Activated gamma-delta T cell treated with Interleukin-2 at 50 U/mL for 16 hours (primary cell): ENCODE data around the gene EXPH5.
"Not testable (repeated sequence)": the region's sequence is repeated elsewhere in the genome, so short reads cannot be mapped to it uniquely, and the experiment has no call there.

ENCODE experiments used
- DNase-seq: peaks from one replicate; pipeline ENCODE4 v3.0.0-alpha.2; 2020

The EXPH5 gene

DNA sequence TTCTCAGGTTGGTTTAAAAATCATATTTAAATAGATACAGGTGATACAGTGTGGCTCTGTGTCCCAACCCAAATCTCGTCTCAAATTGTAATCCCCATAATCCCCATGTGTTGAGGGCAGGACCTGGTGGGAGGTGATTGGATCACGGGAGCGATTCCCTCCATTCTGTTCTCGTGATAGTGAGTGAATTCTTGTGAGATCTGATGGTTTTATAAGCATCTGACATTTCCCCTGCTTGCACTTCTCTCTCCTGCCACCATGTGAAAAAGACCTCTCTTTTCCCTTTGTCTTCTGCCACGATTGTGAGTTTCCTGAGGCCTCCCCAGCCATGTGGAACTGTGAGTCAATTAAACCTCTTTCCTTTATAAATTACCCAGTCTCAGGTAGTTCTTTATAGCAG is 9.2 kb upstream of the EXPH5 start:
- not testable (repeated sequence) for DNase-seq

DNA sequence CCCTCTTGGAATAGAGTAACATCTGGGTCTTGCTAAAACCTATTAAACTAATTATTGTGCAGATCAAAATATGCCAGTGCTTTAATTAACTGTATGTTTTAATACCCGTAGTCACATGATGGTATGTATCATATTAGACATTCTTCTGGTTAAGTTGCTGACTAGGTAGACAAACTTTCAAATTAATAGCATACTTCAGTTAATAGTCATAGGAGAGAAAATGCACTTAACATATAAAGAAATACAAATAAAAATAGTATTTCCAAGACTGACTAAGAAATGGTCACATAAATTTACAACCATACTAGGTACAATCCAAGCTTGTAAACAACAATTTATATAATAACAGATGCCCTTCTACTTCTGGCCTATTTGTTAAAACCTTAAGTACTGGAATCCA is 7.6 kb upstream of the EXPH5 start:
- no peak for DNase-seq

DNA sequence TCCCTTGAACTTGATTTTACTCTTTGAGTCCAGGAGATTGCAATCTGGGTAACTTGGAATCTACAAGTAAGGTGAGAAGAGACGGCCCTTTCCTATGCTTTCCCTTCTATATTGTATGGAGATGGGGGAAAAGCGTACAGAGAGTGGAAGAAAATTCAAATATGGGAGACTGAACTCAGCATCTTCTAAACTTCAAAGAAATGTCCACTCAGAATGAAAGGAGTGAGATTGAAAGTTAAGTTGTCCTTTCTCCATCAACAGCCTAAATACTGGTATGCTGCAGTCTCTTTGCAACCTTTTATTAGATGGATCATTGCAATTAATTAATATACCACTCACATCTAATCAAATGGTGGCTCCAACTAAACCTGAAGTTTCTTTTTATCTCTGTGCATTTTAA is 6.4 kb upstream of the EXPH5 start:
- DNase-seq = no peak

DNA sequence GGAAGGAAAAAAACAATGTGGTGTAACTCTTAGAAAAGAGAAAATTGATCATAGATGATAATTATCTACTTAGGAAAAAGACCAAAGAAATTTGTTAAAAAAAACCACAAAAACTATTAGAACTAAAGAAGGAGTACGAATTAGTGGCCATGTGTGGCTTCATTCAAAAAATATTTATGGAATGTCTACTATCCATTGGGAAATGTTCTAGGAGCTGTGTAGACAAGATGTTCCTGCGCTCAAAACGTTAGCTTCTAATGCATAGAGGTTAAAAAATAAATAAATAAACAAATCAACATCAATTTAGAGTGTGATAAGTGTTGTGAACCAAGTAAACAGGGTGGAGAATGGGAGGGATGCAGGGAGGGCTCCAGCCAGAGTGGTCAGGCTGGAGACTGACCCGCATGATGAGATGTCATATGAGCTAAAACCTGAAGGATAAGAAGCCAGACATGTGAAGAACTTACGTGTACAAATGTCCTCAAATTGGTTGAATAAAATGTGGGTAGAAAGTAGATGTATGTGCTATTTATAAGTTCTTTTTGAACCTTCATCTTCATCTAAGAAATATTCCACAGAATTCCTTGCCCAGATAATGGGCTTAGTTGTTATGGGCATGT is 4.3 kb upstream of the EXPH5 start:
- DNase-seq = no peak

DNA sequence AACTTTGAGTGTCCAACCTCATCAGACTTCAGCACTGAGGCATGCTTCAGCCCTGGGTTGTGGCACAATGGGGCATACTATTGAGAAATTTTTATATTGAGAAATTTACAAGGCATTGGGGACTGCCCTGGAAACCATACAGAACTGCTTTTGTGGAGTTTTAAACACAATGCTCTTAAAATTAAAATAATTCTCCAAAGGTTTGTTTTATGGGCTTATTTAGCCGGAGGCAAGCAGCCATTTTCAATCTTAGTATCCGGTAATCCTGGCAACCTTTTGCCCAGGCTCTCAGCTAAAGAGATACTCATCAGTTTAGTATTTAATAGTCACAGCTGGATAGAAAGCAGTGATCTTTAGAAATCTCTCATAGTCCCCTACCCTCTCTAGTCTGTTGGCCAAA is 3.1 kb upstream of the EXPH5 start:
- DNase-seq = no peak

DNA sequence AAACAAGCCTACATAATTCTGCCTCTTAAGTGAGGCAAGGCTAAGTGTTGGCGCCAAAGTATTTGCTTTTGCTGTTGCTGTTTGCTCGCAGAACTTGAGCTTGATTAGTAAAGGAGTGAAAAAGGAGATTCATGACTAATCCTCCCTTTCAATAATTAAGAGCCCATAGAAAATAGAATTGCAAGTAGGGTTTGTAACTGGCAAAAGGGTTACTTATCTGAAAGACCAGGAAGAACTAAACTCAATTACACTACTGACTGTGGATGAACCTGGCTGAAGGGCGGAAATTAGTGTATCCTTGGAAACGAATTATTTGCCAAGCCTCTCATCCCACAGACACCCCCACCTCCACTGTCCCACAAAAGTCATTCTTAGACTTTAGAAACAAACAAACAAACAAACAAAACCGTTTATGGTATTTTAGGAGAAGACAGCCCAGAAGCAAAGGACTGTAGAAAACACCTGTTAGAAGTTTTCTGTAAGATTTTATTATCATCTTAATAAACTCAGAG is 411 bp upstream of the EXPH5 start:
- no peak for DNase-seq

DNA sequence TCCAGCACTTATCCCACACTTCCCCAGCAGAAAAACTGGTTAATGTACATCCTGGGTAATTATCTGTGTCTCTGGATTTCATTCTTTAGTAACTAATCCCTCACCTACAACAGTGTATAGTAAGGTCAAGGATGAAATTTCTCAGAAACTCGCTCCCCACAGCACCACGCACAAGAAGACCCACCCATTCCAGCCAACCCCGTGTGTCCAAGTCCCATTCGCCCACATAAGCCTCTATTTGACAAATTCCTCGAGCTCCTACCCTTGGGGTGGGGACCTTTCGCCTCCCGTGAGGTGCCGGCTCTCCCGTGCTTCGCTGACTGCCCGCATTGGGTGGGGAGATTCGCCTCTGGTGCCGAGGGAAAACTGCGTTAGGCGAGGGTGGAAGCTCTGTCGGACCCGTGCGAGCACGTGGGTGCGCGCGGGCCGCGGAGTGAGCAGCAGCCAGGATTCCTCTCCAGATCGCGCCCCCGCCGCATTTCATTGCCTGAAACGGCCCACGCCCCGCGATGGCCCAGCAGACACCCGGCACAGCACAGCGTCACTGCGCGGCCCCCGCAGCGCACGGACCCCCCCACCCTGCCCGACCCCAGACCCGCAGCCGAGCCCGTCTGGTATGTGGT is 866 bp downstream of the EXPH5 start:
- peak; percentile 9 for DNase-seq

DNA sequence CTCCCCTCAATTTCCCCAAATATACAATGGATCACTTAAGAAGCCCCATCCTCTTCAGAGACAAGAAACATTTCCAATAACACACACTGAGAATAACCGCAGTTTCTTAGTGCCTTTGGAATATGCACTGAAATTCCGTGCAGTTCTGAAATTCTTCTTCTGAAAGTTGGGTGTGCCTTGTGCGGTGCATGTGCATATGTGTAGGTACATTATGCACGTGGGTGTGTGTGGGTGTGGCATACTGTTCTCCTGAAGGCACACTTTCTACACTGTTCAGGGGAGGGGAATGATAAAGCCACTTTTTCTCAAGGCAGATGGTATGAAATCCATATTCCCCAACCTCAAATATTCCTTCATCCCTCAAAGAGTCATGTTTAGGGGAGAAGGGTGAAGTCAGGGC is 1.7 kb downstream of the EXPH5 start:
- no peak for DNase-seq

DNA sequence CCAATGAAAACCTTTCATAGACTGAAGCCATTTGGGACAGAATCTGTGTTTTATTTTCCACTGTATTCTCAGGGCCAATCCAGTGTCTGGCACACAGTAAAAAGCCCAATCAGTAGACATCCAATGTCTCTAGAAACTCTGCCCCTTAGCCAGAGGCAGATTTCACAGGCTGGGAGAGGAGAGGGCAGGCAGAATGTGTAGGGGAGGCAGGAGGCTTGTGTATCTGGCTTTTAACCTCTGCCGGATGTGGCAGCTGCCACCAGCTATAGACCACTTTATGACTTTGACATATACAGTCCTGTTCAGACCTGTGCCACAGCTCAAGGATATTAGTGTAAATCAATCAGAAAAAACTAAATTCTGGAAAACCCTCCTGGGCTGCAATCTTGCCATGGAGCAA is 4.4 kb downstream of the EXPH5 start:
- DNase-seq = no peak

DNA sequence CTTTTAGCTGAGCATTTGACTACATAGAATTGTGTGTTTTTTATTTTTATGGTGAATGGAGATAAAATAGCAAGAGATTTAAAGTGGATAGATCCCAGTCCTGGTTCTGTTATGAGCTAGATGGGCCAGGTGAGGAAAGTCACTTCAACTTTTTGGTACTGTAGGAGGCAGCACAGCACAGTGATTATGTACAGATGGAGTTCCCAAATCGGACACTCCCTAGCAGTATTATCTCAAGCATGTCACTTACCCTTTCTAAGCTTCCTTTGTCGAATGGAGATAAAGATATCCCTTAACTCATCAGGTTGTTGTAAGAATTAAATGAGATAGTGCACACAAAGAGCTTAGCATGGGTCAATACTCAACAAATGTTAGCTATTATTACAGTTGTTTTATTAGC is 5.3 kb downstream of the EXPH5 start:
- DNase-seq = no peak

DNA sequence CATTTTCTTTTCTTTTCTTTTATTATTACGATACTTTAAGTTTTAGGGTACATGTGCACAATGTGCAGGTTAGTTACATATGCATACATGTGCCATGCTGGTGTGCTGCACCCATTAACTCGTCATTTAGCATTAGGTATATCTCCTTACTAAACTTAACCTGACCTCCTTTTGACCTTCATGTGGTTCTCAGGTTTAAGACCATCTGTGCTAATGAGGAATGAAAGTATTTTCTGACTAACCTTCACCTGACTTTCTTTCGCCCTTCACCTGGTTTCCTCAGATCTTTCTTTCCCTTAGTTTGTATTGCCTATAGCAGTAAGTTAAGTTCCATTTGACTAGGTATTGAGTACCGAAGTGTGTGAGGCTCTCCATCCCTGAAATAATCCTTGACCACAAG is 6.5 kb downstream of the EXPH5 start:
- DNase-seq = no peak

DNA sequence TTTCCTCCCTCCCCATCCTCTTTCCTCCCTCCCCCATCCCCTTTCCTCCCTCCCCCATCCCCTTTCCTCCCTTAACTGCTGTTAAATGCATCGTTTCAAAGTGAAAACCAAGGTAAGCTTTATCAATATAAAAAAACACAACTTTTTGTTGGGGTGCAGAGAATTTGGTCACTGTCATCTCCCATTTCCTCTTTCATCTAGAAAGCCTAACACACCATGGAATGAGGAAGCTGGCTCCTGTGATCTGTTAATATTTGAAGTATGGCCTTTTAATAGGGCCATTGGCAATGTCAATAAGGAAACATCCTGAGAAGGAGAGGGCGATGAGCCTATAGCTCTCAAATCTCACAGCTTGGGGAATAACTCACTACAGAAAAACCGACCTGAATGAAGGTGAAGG is 7.0 kb downstream of the EXPH5 start:
- DNase-seq = no peak

DNA sequence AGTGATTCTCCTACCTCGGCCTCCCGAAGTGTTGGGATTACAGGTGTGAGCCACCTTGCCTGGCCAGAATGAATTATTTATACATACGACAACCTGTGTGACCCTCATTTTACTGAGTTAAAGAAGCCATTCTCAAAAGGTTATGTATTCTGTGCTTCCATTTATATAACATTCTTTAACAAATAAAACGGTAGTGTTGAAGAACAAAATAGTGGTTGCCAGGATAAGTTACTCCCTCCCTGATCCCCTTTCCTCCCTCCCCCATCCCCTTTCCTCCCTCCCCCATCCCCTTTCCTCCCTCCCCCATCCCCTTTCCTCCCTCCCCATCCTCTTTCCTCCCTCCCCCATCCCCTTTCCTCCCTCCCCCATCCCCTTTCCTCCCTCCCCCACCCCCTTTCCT is 7.4 kb downstream of the EXPH5 start:
- not testable (repeated sequence) for DNase-seq

DNA sequence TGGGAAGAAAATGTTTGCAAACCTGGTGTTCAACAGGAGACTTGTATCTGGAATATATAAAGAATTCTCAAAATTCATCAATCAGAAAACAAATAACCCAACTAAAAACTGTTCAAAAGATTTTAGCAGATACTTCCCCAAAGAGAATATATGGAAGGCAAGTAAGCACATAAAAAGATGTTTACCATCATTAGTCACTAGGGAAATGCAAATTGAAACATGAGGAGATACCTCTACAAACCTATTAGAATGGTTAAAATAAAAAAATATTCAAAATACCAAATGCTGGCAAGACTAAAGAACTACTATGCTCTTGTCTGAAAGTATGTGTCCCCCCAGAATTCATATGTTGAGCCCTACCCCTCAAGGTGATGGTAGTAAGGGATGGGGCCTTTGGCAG is 8.6 kb downstream of the EXPH5 start:
- no peak for DNase-seq

DNA sequence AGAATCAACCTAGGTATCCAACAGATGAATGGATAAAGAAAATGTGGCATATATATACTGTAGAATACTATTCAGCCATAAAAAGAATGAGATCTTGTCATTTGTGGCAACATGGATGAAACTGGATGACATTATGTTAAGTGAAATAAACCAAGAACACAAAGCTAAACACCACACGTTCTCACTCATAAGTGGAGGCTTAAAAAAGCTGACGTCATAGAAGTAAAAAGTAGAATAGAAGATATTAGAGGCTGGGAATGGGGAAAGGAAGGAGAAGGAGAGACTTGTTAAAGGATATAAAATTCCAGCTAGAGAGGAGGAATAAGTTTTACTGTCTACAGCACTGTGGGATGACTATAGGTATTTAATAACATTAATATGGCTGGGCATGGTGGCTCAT is 12.9 kb downstream of the EXPH5 start:
- no peak for DNase-seq

DNA sequence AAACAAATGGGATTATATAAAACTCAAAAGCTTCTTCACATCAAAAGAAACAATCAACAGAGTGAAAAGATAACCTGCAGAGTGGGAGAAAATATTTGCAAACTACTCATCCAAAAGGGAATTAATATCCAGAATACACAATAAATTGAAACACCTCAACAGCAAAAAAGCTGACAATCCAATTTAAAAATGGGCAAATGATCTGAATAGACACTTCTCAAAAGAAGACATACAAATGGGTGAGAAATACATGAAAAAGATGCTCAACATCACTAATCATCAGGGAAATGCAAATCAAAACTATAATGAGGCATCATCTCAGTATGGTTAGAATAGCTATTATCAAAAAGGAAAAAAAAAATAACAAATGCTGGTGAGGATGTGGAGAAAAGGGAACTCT is 13.5 kb downstream of the EXPH5 start:
- DNase-seq = no peak

DNA sequence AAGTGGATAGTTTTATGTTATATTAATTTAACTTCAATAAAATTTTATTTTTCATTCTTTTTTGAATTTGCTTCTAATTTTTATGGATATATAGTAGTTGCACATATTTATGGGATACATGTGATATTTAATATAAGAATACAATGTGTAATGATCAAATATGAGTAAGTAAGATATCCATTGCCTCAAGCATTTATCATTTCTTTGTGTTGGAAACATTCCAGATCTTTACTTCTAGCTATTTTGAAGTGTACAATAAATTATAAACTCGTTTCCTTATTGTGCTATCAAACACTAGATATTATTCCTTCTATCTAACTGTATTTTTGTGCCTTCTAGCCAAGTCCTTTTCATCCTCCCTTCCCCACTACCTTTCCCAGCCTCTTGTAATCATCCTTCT is 17.0 kb downstream of the EXPH5 start:
- no peak for DNase-seq

DNA sequence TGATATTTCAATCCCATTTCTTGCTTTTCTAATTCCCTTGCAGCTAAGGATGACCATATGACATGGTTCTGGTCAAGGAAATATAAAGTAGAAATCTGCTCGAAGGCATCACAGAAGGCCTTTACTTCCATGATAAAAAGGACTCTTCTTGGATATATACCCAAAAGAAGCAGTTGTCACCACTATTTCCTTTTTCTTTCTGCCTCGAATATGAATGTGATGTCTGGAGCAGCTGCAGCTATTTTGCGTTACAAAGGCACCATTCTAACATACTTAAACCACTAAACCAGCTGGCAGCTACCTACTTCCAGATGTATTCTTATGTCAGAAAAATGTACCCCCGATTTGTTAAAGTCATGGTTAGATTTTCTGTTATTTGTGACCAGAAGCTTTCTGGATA is 18.9 kb downstream of the EXPH5 start:
- no peak for DNase-seq

DNA sequence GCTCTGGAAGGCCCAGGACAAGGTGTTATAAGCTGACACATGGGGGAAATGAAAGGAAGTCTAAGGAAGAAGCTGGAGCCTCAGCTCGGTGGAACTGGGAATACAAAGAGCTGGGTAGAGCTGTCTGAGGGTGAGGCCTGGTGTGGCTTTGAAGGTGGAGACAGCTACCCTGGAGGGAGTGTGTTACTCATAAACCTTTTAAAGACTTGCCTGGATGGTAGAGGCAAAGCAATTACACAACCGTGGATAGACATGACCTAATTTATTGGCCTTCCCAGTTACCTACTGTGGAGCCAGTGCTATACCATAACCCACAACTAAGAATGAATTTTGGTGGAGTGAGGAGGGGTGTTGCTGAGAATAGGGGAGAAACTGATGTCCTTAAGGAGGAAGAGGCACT is 22.6 kb downstream of the EXPH5 start:
- no peak for DNase-seq

DNA sequence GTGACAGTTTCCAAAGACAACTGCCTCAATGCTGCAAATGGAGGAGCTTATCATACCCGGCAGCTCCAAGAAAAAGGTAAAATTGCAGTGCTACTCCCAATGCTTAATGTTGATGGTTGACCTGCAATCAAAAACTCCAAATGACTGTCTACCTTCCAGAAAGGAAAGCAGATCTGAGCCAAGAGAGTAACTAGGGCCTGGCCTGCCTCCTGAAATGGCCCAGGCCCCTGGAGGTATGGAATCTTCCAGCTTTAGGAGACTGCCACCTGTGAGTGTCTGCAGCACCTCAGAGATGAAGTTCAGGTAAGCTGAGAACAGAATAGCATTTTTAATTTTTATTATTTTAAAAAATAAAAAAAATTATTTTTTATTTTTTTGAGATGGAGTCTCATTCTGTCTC is 23.7 kb downstream of the EXPH5 start:
- DNase-seq = no peak

DNA sequence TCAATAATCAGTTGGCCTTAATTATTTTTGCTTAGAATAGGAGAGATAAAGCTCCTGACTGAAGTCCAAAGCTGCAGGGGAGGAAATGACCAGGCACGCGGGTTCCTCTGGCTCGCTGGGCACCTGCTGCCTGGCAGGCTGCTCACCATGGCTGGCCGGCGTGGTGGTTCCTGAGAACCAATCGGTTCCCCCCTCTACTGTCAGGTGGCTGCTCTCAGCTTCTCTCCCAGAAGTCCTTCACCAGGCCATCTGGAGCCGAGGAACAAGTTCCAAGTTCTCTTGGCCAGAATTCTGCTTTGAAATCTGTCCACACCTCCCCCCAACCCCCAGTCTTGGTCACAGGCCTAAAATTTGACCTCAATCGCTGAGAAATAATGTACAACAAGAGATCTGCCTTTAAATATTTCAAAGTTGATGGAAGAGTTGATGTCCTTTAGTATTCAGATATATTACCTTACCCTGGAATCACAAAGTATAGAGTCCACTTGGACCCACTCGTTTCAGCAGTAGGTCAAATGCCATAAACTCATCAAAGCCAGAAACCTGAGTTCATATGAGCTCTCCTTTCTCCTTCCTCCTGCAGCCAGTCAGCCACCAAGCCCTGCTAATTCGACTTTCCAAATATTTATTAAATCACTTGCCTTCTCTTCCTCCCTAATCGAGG is 25.2 kb downstream of the EXPH5 start:
- no peak for DNase-seq

DNA sequence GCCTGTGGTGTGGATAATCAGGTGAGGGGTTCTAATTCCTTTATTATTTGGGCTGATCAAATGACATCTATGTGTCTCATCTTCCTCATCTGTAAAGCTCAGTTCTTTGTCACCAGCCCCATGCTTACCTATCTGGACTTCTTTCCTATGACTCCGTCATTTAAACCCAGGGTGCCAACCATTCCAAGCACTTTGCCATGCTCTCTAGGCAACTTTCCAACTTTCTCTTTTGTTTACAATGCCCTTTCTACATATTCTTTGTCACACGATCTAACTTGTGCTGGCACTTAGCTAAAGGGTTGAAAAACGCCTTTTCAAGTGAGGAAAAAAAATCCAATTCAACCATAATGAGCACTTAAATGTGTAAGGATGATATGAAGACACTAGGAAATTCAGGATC is 27.9 kb downstream of the EXPH5 start:
- DNase-seq = no peak

DNA sequence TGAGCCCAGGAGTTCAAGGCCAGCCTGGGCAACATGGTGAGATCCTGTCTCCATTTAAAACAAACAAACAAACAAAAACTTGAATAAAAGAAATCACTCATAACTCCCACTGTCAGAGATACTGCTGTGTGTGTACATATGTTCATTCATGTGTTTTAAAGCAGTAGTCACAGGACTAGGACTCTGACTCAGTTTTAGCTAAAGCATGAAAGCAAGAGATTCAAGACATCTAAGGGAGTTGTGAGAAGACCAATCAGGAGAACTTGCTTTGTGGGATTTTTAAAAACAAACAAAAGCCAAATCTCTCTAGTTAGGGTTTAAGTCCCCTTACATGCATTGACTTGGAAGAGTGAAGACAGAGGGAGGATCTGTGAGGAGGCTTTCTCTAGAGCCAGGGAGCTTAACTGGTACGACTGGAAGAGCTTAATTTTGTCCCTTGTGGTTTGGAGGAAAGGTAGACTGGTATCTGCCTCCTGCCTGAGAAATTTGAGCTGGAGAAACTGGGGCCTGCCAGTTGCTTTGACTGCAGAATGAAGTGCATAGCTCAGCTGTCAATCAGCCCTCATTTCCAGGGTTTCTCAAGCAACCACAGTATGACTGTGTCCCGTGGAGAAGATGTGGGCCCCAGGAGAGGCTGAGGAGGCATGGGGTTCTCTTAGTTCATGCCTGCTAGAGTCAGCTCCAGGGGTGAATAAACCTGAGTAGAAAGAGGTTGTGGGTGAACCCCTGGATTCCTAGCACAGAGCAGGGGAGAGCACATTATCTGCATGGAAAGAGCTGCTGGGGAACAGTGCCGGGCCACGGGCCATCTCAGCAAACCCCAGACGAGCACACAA is 30.6 kb downstream of the EXPH5 start:
- DNase-seq = no peak

DNA sequence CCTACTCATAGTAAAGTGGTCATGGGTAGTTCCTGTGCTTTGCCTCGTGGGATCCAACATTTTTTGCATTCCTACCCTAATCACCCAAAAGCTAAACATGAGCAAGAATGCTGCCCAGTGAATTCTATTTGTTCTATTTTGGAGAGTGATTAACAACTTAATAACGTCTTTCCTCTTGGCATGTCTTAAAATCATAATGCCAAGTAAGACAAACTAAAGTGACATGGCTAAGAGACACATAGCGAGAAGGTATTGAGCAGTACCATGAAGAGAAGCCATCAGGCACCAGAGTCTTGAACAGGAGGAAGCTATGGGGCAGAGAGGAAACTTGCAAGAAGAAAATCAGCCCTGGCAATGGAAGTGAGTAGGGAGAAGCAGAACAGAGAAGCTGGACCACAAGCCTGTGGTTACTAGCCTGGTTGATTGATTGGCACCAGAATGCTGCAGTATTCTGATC is 32.0 kb downstream of the EXPH5 start:
- DNase-seq = no peak
